Sciatic nerve (tissue), 2 donors: ENCODE measurements around the gene SSH2. TPM values are rescaled to one million over a fixed set of nuclear protein-coding genes. Genes with fewer than 3 reads are reported as not detected.

Source experiments
- ATAC-seq: fragments of 200-7000 bp; cut with Tn5 transposase; one replicate; pipeline ENCODE4 v1.9.1; 2020; ENCODE audit warnings: mild to moderate bottlenecking, moderate library complexity
- DNase-seq: peaks from one replicate; pipeline ENCODE4 v3.0.0-alpha.2; 2020; ENCODE audit warnings: low spot score
- intact Hi-C: fragments of 100-400 bp; cut with DNase I; formaldehyde crosslinking; loops from one replicate; pipeline ENCODE4 v1.14.2; 2022
- total RNA-seq: library from RNA; stranded (reverse); fragmentation: NEBNext Ultra II Directional; extraction: Animal tissue kit (Norgen Biotek cat#: 25700); gene quantifications from one replicate; pipeline ENCODE4 v1.2.1, GENCODE V29; 2021
- donor health status: DM: no; HTN: no; CAD: no.
- donor health status: DM: no; HTN: no; CAD: no.

Gene SSH2
- total RNA-seq, 1 donor from 2014 or later, result 45.1 TPM

DNA sequence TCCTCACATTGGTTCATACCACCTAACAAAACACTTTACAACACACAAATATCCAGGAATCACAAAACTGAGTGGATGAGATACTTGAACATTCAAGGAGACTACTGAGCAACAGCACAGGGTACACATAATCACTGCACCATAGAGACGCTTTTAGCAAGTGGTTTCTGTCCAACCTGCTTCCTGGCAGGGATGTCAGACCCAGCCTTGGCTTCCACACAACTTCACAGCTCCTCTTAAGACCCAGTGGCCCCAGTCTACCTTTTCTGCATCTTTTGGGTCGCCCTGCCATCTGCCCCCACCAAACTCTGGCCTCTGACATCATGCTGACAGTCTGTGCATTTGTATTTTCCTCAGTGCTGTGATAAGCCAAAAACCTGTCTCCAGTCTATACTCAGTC is 301.4 kb downstream of the SSH2 start:
- ATAC-seq (no peak), DNase-seq (no peak)
- intact Hi-C loops, result no loop called here

DNA sequence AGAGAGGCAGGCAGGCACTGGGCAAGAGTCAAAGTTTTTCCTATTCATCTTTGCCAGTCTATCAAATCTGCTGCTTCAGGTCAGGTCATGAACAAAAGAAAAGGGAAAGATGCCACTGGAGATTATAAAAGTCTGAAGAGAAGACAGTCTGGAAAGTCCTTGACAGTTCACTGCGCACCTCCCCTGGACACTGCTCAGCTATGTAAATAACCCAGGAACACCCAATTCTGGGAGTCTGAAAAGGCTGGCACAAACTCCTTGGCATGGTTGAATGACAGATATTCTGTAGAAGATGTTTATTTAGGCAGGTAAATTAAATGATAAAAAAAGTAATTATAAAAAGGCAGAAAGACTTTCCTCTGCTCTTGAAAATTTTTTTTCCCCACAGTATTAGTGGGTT is 302.1 kb downstream of the SSH2 start:
- intact Hi-C loops, result no loop called here
- DNase-seq (no peak), ATAC-seq (no peak)

DNA sequence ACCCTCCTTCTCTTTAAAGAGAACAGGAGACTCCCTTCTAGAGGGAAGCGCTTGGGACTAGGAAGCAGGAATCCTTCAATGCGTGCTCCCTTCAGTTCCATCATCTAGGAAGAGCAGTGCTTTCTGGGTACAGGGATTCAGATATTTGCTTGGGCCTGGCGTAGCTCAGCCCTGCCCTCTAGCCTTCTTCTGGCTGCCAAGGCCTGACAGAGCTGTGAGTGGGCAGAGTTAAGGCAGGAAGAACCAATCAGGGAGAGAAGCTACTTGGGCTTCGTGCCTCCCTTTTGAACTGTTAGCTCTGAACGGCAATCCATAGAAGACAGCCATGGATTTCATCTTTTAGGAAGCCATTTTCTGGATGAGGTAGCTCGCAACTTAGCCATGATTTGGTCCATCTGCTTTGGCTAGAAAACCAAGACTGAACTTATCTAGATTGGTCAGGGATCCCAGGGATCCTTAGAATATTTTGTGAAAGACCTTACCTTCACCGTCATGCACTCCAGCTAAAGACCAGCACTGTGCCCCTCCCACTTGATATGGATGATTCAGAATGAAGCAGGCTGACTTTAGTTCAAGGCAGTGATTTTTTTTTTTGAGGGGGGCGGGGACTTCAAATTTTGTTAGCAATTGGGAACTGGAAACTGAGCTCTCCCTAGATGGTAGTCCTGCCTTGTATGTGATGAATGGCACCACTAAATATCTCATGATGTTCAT is 304.8 kb downstream of the SSH2 start:
- ATAC-seq (peak; percentile 69), DNase-seq (peak; percentile 53)
- intact Hi-C loops, result no loop called here

DNA sequence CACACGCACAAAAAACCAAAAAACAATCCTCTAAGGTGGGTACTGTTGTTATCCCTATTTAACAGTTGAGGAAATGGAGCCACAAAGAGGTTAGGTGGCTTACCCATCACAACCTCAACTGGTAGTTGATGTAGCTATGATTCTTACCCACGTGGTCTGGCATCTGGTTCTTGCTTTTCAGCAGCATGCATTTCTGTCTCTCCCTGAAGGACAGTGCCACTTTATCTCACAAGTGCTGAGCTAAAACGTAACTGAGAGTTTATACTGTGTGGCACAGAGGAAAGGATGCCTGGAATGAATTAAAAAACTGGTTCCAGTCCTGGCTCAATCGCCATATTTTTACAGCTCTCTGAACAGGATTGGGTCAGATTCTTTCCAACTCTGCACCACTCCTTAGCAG is 305.4 kb downstream of the SSH2 start:
- DNase-seq (no peak), ATAC-seq (no peak)
- intact Hi-C loops, result no loop called here

DNA sequence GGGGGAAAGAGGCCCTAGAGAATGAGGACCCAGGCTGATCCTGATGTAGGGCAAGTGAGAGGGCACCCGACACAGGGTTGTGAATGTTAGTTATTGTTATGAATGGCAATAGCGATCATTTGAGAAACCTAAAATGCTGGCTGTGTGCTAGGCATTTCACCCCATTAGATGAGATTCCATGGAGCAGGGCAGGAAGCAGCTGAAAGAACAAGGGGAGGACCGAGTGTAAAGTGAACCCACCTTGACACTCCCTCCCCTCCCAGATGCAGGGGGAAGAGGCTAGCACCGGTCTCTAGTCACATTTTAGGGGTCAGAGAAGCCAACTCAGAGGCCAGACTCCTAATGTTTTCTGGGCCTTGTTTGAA is 306.8 kb downstream of the SSH2 start:
- ATAC-seq (no peak), DNase-seq (no peak)
- intact Hi-C loops, result no loop called here

DNA sequence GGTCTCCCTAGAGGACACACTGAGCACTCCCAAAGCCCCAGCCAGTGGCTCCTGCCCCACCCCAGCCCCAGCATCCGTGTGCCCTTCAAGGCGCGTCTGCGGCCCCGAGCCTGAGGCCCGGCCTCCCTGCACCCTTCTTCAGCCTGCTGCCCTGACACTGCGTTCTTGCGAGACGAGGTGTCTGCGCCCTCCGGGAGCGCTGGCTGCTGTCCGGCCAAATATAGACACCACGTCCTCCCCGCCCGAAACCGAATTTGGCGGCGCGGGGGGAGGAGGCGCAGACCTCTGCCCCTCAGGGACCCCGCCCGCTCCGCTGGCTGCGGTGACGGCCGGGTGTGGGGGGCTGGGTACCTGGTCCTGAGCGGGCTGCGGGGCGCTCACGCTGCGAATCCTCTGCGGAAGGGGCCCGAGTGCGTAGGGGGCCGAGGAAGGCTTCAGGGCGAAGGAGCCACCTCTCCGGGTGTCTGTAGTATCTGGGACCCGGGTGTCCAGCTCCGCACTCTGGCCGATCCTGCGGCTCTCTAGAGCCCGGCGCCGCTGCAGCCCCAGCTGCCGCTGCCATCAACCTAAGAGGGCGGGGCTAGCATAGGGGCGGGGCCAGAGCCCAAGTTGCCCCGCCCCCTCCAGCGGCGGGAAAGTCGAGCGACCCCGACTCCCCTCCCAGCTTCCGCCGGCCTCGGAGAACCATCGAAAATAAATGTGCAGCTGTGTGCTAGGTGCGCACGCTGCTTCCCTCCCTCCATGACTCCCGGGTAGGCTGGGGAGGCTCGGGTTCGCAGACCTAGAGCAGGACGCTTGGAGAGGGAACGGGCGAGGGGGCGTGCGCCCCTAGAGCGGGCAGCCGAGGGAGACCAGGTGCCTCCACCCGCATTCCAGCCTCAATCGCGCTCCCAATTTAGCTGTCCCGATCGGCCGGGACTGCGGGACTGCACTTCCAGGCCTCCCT is 307.4 kb downstream of the SSH2 start, which contains the start of gene CORO6:
Gene CORO6, minus strand, starts transcription at position 576 of the 946 bp plus-strand sequence. CDS start 1,491 bp downstream, outside the sequence.
- DNase-seq (peak; percentile 75), ATAC-seq (peak; percentile 80)
- intact Hi-C loops, result no loop called here

DNA sequence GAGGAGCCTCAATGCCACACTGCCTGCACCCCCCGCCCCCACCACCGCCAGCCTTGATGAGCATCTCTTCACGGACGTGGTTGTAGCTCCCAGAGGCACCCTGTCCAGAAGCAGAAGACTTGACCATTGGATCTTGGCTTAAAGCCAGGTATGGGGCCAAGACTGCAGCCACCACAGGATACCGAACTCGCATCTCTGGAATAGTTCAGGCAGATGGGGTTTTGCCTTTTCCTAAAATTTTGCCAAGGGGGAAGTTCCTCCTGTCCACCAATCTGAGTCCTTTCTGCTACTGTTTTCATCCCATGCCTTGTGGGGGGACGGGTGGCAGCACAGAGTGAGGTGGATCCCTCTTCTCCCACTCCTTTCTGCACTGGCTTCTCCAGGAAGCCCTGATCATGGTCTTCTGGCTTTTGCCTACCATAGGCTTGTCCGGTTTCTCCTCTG is 308.3 kb downstream of the SSH2 start:
- ATAC-seq (peak; percentile 1), DNase-seq (no peak)
- intact Hi-C loops, result no loop called here

DNA sequence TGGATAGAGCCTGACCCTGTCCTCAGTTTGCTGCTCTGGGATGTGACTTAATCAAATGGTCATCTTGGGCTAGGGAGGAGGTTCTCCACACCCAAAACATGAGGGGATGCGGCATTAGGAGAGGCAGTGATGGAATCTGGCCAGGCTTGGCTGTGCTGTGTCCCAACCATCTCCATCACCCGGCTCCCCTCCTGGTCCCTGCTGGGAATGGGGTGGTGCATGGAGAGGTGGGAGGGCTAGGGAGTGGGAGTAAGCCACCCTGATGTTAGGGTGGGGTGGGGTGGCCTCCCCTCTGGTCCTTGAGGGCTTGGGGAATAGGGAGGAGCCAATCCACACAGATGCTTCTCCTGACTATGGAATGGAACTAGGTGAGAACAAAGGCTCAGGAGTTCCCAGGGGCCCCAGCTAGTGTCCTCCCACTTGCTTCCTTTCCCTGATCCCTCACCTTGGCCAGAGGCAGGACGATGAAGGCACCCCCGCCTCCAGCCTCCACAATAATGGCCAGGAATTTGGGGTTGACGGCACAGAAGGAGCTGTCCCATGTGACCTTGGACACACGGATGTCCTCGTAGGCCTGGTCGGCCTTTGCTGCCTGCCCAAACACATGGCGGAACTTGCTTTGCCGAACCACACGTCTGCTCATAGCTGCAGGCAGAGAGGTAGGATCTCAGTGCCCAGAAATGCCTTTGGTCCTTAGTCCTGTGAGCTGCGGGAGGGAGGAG is 309.1 kb downstream of the SSH2 start:
- ATAC-seq, result no peak
- intact Hi-C loops, result no loop called here
- no peak for DNase-seq

DNA sequence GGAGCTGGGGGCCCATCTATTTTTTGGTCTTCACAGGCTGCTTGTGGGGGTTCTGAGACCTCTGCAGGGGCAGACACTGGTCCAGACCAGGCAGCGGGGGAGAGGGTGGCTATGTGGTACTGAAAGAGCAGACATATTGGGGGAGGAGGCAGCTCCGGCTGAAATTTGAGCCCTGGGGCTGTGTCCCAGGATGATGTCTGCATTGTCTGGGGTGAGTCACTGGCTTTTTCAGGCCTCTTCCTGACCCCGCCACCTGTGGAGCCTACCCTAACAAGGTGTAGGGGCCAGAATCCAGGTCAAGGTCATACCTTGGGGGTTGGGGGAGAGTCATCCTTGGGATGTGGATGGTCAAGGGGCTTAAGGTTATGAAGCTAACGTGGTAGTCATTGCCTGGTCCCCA is 309.8 kb downstream of the SSH2 start:
- no peak for DNase-seq
- no peak for ATAC-seq
- intact Hi-C loops, result no loop called here

DNA sequence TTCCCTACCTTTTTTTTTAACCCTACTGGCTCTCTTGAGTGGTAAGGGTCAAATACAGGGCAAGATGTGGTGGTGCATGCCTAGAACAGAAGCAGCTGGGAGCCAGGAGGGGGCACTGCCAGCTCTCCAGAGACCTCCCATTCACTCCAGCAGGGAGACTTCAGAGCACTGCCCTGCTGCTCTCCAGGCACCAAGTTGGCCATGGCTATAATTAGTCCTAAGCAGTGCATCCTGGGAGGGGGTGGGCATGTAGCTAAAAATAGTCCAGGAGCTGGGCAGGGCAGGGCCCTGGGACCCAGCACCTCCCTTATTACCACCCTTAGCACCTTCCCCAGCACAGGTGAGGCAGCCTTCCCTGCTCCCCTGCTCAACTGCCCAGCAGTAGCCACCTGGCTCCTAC is 310.8 kb downstream of the SSH2 start:
- ATAC-seq (no peak), DNase-seq (peak; percentile 34)
- intact Hi-C loops, result no loop called here

DNA sequence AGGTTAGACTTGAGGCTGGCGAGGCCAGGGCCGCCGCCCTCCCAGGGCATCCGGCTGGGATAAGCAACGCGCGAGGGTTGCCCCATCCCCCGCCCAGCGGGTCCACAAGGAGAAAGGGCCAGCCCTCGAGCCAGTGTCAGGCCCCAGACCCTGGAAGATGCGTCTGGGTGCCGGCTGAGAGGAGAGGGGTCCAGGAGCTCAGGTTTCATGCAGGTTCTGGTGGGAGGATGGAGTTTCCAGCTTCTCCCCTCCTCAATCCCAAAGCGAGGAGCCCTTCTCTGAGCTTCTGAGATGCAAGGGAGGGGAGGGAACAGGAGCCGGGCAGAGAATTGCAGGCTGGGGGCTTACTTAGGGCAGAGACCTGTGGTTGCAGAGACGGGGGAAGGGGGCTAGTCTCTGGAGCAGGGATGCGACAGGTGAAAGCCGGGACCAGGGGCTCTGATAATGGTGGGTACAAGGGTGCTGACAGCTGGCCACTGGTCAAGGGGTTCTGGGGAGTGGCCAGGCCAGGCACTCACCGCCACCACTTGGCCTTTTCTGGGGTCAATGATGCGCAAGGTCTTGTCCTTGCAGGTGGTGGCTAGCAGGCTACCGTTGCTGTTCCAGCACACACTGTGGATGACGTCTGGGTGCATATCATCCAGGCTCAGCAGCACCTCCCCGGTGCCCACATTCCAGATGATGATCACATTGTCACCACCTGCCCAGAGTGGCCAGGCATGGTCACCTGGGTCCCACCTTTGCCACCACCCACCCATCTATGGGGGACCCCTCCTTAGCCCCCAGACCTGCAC is 311.6 kb downstream of the SSH2 start:
- intact Hi-C loops, result no loop called here
- DNase-seq (peak; percentile 61), ATAC-seq (no peak)

DNA sequence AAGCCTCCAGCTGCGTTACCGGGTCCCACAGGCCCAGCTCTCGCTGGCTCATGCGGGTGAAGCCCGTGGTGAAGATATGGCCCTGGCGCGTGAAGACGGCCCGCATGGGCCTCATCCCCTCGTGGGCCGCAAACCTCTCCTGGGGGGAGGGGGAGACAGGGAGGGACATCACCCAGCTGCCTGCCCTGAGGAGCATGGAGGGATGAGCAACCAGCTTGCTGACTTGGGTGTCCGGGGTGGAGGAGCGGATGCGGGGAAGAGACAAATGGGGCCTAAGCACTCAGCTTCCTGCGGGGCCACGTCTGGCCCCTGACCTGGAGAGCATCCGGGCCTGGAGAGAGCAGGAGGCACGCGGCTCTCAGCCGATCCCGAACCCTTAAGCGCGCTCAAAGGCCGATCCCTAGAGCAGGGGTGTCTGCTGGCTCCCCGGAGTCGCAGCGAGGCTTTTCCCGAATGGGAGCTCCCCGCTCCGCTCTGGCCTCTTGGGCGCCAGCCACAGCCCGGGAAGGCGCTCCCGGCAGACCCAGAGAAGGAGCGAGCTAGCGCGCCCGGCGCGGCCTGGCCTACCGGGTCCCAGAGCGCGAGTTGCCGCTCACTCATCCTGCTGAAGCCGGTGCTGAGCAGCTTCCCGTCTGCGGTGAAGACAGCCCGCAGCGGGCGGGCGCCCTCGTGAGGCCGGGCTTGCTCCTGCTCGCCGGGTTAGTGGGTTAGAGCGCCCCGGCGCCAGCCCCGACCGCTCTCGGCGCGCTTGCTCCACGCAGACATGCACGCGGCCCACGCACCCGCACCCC is 312.4 kb downstream of the SSH2 start:
- intact Hi-C loops, result no loop called here
- ATAC-seq (peak; percentile 31), DNase-seq (peak; percentile 89)

DNA sequence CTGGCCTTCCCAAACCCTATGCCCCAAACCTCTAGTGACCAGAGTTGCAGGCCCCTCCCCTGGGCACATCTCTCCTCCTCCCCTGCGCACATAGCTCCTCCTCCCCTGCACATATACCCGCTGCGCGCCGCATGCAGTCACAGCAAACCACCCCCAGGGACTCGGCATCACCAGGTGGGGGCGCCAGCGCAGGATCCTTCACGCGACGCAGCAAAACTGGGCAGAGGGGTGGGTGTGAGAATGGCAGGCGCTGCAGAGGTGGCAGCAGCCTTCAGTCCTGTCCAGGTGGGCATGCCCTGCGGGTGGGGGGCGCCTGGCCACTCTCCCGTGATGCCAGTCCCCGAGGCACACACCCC is 312.9 kb downstream of the SSH2 start:
- DNase-seq (peak; percentile 85), ATAC-seq (peak; percentile 28)
- intact Hi-C loops, result no loop called here

DNA sequence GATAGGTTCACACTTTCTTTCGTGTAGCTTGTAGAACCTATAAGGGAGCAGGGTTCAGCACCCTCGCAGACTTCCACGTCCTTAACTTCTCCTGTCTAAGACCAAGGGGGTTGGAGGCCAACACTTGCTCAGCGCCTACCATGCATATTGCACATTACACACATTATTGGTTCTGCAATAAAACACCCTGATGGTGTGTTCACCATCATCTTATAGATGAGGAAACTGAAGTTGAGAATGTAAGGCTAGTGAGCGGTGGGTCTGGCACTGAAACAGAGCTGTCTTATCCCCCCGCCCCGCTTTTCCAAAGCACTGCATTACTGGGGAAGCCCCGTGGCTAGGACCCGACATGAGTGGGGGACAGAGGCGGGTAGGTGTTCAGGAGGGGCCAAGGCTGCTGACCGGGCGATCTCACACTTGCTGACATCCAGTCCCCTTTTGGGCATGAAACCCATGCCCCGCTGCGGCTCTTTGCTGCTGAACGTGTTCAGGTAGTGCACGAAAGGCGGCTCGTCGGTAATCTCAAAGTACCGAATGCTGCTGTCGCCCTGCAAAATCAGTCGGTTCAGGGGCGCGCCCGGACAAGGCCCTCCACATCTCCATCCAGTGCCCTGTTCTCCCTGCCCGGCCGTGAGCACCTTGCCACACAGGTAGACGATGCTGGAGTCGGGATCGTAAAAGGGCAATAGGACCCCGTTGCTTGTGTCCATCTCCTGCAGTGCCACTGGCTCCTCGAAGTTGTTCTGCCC is 313.6 kb downstream of the SSH2 start:
- intact Hi-C loops, result no loop called here
- peak; percentile 59 for DNase-seq
- no peak for ATAC-seq

DNA sequence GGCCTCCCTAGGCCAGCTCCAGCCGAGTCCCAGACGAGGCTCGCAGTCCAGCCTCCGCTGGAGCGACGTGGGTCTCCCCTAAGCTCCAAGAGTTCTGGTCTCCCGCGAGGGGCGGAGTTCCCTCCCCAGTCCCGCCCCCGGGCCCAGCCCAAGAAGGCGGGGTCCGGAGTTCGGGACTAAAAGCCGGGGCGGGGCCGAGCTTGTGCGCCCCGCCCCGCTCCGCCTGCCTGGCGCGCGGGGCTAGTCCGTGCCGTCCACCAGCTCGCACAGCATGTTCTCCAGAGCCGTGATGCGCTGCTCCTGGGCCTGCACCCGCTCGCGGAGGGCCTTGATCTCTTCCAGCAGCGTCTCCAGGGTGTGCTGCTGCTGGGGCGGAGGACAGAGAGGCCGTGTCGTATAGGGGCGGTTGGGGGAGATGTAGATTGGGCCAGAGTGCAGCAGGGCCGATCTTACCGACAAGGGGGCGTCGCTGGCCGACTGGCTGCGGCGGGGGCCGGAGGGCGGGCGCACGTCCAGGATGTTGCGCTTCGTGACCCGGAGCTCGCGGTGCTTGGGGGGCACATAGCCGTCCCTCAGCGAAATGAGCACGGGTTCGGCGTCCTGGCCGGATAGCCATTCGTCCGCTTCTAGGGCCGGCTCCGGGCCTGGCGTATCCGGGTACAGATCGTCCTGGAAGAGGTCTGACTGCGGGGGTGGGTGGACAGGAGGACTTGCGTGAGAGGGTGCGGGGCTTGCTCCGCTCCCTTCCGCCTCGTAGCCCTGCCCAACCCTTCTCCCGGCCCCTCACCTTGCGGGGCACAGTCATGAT is 314.3 kb downstream of the SSH2 start:
- ATAC-seq (peak; percentile 85), DNase-seq (peak; percentile 92)
- intact Hi-C loops, result no loop called here

DNA sequence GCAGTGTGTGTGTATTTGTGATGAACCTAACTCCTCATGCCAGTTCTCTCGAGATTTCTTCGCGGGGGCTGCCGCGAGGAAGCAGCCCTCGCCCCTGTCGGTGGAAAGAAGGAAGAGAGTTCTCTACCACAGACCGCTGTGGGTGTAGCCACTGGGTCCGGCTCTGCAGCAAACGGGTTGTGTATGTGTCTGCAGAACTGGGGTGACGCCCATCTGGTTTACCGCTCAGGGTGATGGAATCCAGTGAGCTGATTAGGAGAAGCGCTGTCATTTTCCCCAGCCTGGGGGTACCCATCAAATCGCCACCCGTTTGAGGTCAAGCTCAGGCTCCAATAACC is 315.0 kb downstream of the SSH2 start:
- DNase-seq, result peak; percentile 68
- intact Hi-C loops, result no loop called here
- ATAC-seq, result peak; percentile 4
